Placental pericyte (primary cell): ENCODE results near the gene TBXA2R. TPM values are rescaled to one million over a fixed set of nuclear protein-coding genes. Genes with fewer than 3 reads are reported as not detected.

Source experiments
- small RNA-seq: library from RNA; depleted of rRNA; stranded (forward); fragments of <200 nt; gene quantifications from one replicate; pipeline ENCODE3, GENCODE V24; 2012; ENCODE audit warnings: low replicate concordance
- total RNA-seq: library from RNA; depleted of rRNA; stranded (reverse); fragments of >200 nt; gene quantifications from 2 replicates; pipeline ENCODE4 v1.2.3, GENCODE V29; 2012

TBXA2R gene
- 1.5 and 5.6 TPM in 2 replicates for total RNA-seq

DNA sequence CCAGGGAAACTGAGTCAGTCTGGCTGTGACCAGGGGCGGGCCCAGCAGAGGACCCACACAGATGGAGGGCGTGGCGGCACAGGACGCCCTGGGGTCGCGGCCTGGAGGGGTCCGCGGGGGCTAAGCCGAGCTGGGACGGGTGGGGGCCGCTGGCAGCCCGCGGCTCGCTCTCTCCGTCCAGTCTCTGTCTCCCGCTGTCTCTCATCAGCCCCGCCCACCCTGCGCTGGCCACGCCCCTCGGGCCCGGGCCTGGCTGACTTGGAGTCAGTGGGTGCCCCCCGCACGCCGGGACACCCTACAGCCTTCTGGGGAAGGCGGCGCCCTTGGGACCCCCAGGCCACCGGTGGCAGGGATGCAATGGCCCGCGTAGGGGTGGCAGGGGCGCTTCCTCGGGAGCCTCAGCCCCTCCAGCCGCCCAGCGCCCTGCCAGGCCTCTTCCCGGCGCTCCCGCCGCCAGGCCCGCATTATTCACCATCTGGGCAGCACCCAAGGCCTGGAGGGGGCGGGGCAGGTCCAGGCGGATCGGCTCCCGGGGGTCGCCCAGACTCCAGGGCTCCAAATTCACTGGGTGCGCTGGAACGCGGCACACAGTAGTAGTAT lies at the start of gene TBXA2R:
TBXA2R (minus strand) TSS at position 186 of the 600 bp plus-strand sequence. CDS start 6,241 bp downstream, outside the sequence.

DNA sequence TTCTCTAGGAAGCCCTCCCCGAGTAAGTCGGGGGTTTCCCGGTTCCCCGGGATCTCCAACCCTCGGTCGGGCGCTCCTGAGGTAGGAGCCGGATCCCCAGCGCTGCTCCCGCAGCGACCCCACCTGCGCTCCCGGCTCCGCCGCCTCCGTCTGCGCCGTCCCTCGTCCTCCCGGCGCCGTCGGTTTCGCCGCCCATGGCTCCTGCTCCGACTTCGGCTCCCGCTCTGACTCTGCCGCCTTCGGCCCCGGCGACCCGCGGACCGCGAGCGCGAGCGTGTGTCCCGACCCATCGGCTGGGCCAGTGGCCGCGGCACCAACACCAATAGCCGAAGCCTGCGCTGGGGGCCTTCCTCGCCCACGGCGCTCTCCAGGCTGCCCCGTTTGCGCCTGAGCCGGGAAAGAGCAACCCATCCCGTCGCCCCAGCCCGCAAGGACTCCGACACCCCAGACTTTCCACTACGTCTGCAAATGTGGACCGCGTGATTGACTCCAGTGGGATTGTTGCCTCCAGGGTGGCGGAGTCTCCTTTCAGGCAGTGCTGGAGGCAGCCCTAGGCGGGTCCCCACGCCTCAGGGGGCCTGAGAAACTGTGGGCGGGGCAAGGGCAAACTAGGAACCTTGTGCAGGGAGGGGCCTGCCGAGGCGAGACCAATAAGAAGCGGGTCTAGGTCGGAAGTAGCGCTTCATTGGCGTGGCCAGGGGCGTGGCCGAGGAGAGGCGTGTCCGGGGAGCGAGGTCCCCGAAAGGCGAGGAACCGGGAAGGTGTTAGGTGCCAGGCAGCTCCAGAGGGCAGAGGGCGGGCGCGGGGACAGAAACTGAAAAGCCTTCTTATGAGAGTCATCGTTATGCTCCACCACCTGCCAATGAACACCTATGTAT lies 20.0 kb upstream of the TBXA2R start, which contains the start of gene CACTIN:
CACTIN (minus strand) TSS at position 318 of the 878 bp plus-strand sequence; CDS start at position 290, 28 bp downstream.

DNA sequence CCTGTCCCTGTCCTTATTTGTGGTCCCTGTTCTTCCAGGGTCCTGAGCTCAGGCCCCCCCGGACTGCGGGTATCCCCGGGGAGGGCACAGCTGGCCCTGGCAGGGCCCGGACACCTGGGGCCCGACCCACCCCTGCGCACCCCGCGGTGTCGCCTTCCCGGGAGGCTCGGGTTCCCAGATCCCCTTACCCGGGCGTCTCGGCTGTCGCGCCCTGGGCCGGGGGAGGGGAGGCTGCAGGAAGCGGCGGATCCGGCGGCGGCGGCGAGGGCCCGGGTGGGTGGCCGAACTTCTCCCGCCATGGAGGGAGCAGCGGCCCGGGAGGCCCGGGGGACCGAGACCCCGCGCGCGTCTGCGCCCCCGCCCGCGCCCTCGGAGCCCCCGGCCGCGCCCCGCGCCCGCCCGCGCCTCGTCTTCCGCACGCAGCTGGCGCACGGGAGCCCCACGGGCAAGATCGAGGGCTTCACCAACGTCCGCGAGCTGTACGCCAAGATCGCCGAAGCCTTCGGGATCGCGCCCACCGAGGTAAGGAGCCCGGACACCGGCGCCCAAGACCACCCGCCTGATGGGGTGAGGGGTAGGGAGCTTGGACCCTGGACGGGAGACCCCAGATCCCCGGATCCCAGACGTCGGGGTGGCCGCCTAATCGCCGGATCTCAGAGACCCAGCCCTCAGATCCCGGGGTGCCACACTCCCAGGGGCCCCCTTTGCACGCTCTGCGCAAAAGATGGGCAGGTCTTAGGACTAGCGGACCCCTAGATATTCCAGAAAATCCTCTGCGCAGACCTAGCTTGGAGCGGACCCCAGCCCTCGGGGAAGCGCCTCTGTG lies 21.2 kb downstream of the TBXA2R start, which contains the start of gene GIPC3:
GIPC3 (plus strand) TSS at position 178 of the 826 bp plus-strand sequence; CDS start at position 298, 120 bp downstream.

DNA sequence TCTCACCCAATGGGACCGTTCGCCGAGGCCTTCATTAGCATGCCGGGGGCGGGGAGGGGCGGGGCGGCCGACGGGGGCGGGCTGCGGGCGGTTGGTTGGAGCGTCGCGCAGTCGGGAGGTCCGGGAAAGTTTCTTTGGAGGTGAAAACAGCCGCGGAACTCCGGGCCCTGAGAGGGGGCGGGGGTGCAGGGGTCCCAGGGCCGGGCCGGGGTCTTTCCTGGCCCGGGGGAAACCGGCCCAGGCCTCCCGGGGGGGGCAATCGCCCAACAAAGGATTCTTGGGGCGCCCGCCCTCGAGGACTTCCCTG lies 33.9 kb downstream of the TBXA2R start, which contains the start of gene HMG20B:
HMG20B (plus strand) TSS at position 90 of the 307 bp plus-strand sequence. CDS start 366 bp downstream, outside the sequence.

DNA sequence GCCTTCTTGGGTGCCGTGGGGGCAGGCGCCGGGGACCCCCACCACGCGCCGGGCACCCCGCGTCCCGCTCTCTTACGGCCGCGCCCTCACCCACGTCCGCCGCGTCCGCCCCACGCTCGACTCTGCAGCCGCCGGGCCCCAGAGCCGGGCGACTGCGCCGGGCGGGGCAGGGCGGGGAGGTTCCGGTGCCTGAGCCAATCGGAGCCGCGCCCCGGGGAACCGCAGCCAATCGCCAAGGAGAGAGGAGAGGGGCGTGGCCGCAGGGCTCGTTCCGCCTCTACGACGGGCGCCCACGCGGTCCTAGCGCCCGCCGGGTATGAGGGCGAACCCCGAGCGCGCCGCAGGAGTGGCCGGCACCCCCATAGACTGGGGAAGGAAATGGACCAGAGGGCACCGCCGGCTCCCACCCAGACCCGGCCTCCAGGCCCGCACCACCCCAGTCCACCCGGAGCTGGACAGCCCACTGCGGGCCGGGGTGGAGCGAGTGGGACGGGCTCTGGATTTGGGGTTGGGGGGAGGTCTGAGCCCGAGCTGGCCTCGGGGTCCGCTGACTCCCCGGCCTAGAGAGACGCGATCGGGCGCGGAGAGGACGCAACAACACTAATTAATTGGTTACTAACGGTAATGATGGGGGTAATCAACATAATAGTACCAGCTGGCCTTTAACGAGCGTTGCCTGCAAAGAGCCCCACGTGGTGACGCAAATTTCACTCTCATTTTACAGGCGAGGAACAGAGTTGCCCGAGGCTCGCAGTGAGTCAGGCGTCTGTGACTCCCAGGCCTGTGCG lies 49.0 kb downstream of the TBXA2R start, which contains the start of gene MFSD12:
MFSD12 (minus strand) TSS at position 126 of the 788 bp plus-strand sequence. CDS start 183 bp downstream, outside the sequence.

Small RNA genes within 50 kb of the gene (small RNA-seq; reads per million reads assigned to genes)
- not detected for gene AC005786.1

Other genes with a start within 250 kb of the TBXA2R start
- 54.9 and 83.8 TPM in 2 replicates for gene NFIC, start 240.3 kb downstream of the TBXA2R start, total RNA-seq
- not detected in 2 replicates for gene SMIM24, start 126.3 kb downstream of the TBXA2R start, total RNA-seq
- gene SMIM44, start 123.4 kb downstream of the TBXA2R start, total RNA-seq, result not detected in 2 replicates
- gene DOHH, start 106.2 kb downstream of the TBXA2R start, total RNA-seq, result 13.8 and 18.0 TPM in 2 replicates
- 36.3 and 63.3 TPM in 2 replicates for gene FZR1, start 100.6 kb downstream of the TBXA2R start, total RNA-seq
- gene TEKTIP1, start 67.7 kb downstream of the TBXA2R start, total RNA-seq, result not detected in 2 replicates
- 122 and 179 TPM in 2 replicates for gene MFSD12, start 49.3 kb downstream of the TBXA2R start, total RNA-seq
- 74.4 and 82.3 TPM in 2 replicates for gene HMG20B, start 33.9 kb downstream of the TBXA2R start, total RNA-seq
- gene GIPC3, start 21.4 kb downstream of the TBXA2R start, total RNA-seq, result under 0.01 and 0.14 TPM in 2 replicates
- gene CACTIN, start 19.9 kb upstream of the TBXA2R start, total RNA-seq, result 23.6 and 36.8 TPM in 2 replicates
- 27.4 and 46.8 TPM in 2 replicates for gene PIP5K1C, start 93.6 kb upstream of the TBXA2R start, total RNA-seq
- not detected in 2 replicates for gene TJP3, start 101.5 kb upstream of the TBXA2R start, total RNA-seq
- gene APBA3, start 154.8 kb upstream of the TBXA2R start, total RNA-seq, result 24.1 and 27.8 TPM in 2 replicates
- 41.4 and 61.5 TPM in 2 replicates for gene MRPL54, start 155.8 kb upstream of the TBXA2R start, total RNA-seq
- gene RAX2, start 165.4 kb upstream of the TBXA2R start, total RNA-seq, result not detected in 2 replicates
- gene MATK, start 179.5 kb upstream of the TBXA2R start, total RNA-seq, result not detected in 2 replicates